Panc1 (cell line): ENCODE results near the gene CUL5. TPM values are rescaled to one million over a fixed set of nuclear protein-coding genes. Genes with fewer than 3 reads are reported as not detected.

ENCODE experiments used
- ATAC-seq: fragments of 200-7000 bp; cut with Tn5 transposase; 2 replicates; pipeline ENCODE4 v1.9.1; 2020; ENCODE audit warnings: mild to moderate bottlenecking, moderate library complexity
- BruUV-seq: library from RNA; stranded (reverse); fragments of 400-500 nt; replicated peaks from 2 replicates; lab custom pipeline; 2021; lab: Mats Ljungman, UMichigan
- CTCF ChIA-PET: fragments of 300-600 bp; sonication (Branson Sonifier 250); formaldehyde crosslinking; loops from one replicate; lab custom pipeline; 2022; ENCODE audit warnings: antibody characterized with exemption; lab: Charles Lee
- POLR2A ChIA-PET: fragments of 300-600 bp; sonication (Branson Sonifier 250); formaldehyde crosslinking; loops from one replicate; lab custom pipeline; 2022; ENCODE audit warnings: antibody characterized with exemption; lab: Charles Lee
- DNase-seq: peaks from one replicate; pipeline ENCODE4 v3.0.0-alpha.2; 2010; ENCODE audit warnings: low read depth, low spot score
- H3K27ac ChIP-seq: 2 replicates; pipeline ENCODE4 v1.5.1; 2011; ENCODE audit warnings: mild to moderate bottlenecking, low read length, inconsistent platforms
- H3K27me3 ChIP-seq: fragments of 200-500 bp; sonication (Bioruptor generic); 2 replicates; pipeline ENCODE4 v1.6.0; 2014; ENCODE audit warnings: low read length, inconsistent platforms; ENCODE audit not compliant: control insufficient read depth, insufficient read depth
- H3K36me3 ChIP-seq: fragments of 200-500 bp; sonication (Bioruptor generic); 2 replicates; pipeline ENCODE4 v1.5.1; 2014; ENCODE audit warnings: inconsistent platforms, mild to moderate bottlenecking, low read length, moderate library complexity; ENCODE audit not compliant: control insufficient read depth, insufficient read depth
- H3K4me1 ChIP-seq: 2 replicates; pipeline ENCODE4 v1.5.1; 2011; ENCODE audit warnings: inconsistent platforms, mild to moderate bottlenecking, low read length, moderate library complexity; ENCODE audit not compliant: control insufficient read depth, insufficient read depth
- H3K4me3 ChIP-seq, 2 experiments: 2 replicates each; pipeline ENCODE4 v1.5.1; 2011 to 2012; ENCODE audit warnings: low read depth in 2 of 2, low read length in 2 of 2, mild to moderate bottlenecking in 2 of 2, inconsistent platforms in 1 of 2, moderate library complexity in 1 of 2
- H3K9me3 ChIP-seq: fragments of 200-500 bp; sonication (Bioruptor generic); 2 replicates; pipeline ENCODE4 v1.5.1; 2014; ENCODE audit warnings: low read depth, mild to moderate bottlenecking, inconsistent platforms, low read length, moderate library complexity; ENCODE audit not compliant: control insufficient read depth, insufficient read depth
- POLR2AphosphoS5 ChIP-seq: IDR thresholded peaks from 2 replicates; pipeline ENCODE4 v1.6.1; 2012; ENCODE audit warnings: mild to moderate bottlenecking, low read depth, low read length, moderate library complexity
- SIN3A ChIP-seq: IDR thresholded peaks from 2 replicates; pipeline ENCODE4 v1.6.1; 2012; ENCODE audit warnings: low read depth, mild to moderate bottlenecking, low read length, moderate library complexity, borderline replicate concordance; ENCODE audit not compliant: insufficient read depth
- TCF7L2 ChIP-seq: IDR thresholded peaks from 2 replicates; pipeline ENCODE4 v1.6.1; 2011; ENCODE audit warnings: mild to moderate bottlenecking, low read depth, low read length, inconsistent platforms
- in situ Hi-C: cut with HindIII; loops from 2 replicates; pipeline ENCODE4 v1.10.0; 2016; ENCODE audit warnings: low sequenced_read_pairs, low pct_unique_long_range_greater_than_20kb
- intact Hi-C: fragments of 100-400 bp; cut with micrococcal nuclease; formaldehyde crosslinking; loops from one replicate; pipeline ENCODE4 v1.10.0; 2022; ENCODE audit not compliant: unreplicated experiment
- total RNA-seq: library from RNA; stranded (reverse); gene quantifications from one replicate; pipeline ENCODE4 v1.2.1, GENCODE V29; 2021; ENCODE audit not compliant: unreplicated experiment
- TF ChIP-seq, protein P1 (sequence below), 2 experiments: IDR thresholded peaks; 2 replicates each; pipeline ENCODE4 v1.6.1; 2011 to 2012; ENCODE audit warnings: low read depth in 2 of 2, control low read depth in 1 of 2, low read length in 1 of 2, mild to moderate bottlenecking in 1 of 2, moderate library complexity in 1 of 2; ENCODE audit not compliant: insufficient read depth in 1 of 2
- TF ChIP-seq, protein P2 (sequence below): fragments of 450-650 bp; IDR thresholded peaks from 2 replicates; pipeline ENCODE4 v1.5.1; 2017; ENCODE audit warnings: mild to moderate bottlenecking

Gene CUL5
- total RNA-seq, 1 experiment from 2014 or later, result 56.5 TPM

DNA sequence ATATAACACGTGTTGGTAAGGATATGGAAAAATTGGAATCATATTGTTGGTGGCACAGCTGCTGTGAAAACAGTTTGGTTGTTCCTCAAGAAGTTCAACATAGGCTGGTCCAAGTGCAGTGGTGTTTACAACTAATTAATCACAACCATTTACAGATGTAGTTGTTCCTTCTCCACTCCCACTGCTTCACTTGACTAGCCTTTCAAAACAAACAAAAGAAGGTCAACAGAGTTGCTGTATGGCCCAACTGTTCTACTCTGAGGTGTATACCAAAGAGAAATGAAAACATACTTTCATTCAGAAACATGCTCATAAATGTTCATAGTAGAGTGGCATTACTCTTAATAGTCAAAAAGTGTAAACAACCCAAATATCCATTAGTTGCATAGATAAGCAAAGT, 76.1 kb downstream of the CUL5 start:
- Histone ChIP-seq H3K9me3 (no peaks in the 10 kb centered on the region), H3K27me3 (no peaks in the 10 kb centered on the region), H3K27ac (no peak overlapping the region), H3K4me3 (no peak overlapping the region), H3K36me3 (0 out of 2 replicates have a peak, but pooled peaks cover 4% of the 10 kb centered on the region), H3K4me1 (no peaks in the 10 kb centered on the region)
- in situ Hi-C loops (no loop called here), intact Hi-C loops (no loop called here)
- TF ChIP-seq, protein P1, sequence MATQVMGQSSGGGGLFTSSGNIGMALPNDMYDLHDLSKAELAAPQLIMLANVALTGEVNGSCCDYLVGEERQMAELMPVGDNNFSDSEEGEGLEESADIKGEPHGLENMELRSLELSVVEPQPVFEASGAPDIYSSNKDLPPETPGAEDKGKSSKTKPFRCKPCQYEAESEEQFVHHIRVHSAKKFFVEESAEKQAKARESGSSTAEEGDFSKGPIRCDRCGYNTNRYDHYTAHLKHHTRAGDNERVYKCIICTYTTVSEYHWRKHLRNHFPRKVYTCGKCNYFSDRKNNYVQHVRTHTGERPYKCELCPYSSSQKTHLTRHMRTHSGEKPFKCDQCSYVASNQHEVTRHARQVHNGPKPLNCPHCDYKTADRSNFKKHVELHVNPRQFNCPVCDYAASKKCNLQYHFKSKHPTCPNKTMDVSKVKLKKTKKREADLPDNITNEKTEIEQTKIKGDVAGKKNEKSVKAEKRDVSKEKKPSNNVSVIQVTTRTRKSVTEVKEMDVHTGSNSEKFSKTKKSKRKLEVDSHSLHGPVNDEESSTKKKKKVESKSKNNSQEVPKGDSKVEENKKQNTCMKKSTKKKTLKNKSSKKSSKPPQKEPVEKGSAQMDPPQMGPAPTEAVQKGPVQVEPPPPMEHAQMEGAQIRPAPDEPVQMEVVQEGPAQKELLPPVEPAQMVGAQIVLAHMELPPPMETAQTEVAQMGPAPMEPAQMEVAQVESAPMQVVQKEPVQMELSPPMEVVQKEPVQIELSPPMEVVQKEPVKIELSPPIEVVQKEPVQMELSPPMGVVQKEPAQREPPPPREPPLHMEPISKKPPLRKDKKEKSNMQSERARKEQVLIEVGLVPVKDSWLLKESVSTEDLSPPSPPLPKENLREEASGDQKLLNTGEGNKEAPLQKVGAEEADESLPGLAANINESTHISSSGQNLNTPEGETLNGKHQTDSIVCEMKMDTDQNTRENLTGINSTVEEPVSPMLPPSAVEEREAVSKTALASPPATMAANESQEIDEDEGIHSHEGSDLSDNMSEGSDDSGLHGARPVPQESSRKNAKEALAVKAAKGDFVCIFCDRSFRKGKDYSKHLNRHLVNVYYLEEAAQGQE (IDR thresholded peaks at IDR 0.05; ENCODE audit: insufficient read depth in 1 of 2, low read depth in 2 of 2, low read length in 1 of 2), result no peak
- TF ChIP-seq POLR2AphosphoS5 (no peak), TCF7L2 (no peak), SIN3A (no peak)
- TF ChIP-seq, protein P2, sequence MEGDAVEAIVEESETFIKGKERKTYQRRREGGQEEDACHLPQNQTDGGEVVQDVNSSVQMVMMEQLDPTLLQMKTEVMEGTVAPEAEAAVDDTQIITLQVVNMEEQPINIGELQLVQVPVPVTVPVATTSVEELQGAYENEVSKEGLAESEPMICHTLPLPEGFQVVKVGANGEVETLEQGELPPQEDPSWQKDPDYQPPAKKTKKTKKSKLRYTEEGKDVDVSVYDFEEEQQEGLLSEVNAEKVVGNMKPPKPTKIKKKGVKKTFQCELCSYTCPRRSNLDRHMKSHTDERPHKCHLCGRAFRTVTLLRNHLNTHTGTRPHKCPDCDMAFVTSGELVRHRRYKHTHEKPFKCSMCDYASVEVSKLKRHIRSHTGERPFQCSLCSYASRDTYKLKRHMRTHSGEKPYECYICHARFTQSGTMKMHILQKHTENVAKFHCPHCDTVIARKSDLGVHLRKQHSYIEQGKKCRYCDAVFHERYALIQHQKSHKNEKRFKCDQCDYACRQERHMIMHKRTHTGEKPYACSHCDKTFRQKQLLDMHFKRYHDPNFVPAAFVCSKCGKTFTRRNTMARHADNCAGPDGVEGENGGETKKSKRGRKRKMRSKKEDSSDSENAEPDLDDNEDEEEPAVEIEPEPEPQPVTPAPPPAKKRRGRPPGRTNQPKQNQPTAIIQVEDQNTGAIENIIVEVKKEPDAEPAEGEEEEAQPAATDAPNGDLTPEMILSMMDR, result no peak
- no peak for DNase-seq
- no TSS peak for BruUV-seq
- POLR2A ChIA-PET, result no interaction called here
- CTCF ChIA-PET, result no interaction called here
- ATAC-seq, result no peak

DNA sequence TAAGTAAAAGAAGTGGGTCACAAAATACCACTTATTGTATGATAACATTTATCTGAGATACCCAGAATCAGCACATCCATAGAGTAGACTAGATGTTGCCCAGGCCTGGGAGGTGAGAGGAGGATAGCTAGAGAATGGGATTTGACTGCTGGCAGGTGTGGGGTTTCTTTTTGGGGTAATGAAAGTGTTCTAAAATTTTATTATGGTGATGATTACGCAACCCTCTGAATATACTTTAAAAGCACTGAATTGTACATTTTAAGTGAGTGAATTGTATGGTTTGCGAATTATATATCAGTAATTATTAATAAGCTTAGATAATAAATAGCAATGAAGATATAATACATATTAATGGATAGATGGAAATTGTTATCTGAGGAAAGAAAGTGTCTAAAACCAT, 77.0 kb downstream of the CUL5 start:
- BruUV-seq, result no TSS peak
- no peak for ATAC-seq
- 0 out of 2 replicates have a peak, but pooled peaks cover 4% of the 10 kb centered on the region for H3K36me3 ChIP-seq
- no peak overlapping the region for H3K4me3 ChIP-seq
- CTCF ChIA-PET, result no interaction called here
- in situ Hi-C loops, result no loop called here
- no peak for DNase-seq
- no peaks in the 10 kb centered on the region for H3K27me3 ChIP-seq
- TF ChIP-seq, protein P1 (IDR thresholded peaks at IDR 0.05; ENCODE audit: insufficient read depth in 1 of 2, low read depth in 2 of 2, low read length in 1 of 2), result no peak
- no peak for TF ChIP-seq POLR2AphosphoS5
- no peak for TF ChIP-seq TCF7L2
- TF ChIP-seq SIN3A, result no peak
- TF ChIP-seq, protein P2, result no peak
- intact Hi-C loops, result no loop called here
- H3K9me3 ChIP-seq, result no peaks in the 10 kb centered on the region
- no peak overlapping the region for H3K27ac ChIP-seq
- POLR2A ChIA-PET, result no interaction called here
- H3K4me1 ChIP-seq, result no peaks in the 10 kb centered on the region
